GM18951 (cell line): ENCODE results near the gene APBA3.

Source experiments
- POLR2A ChIP-seq: IDR thresholded peaks from 4 replicates; pipeline ENCODE4 v1.6.1; 2011; ENCODE audit warnings: mild to moderate bottlenecking; ENCODE audit not compliant: insufficient read length, insufficient read depth; ENCODE audit errors: extremely low read depth
- in situ Hi-C: fragments of 300-500 bp; cut with MboI; formaldehyde crosslinking; loops from one replicate; pipeline ENCODE4 v1.12.0; 2022; ENCODE audit warnings: low sequenced_read_pairs, mixed read lengths, inconsistent platforms; ENCODE audit not compliant: unreplicated experiment

APBA3 gene

DNA sequence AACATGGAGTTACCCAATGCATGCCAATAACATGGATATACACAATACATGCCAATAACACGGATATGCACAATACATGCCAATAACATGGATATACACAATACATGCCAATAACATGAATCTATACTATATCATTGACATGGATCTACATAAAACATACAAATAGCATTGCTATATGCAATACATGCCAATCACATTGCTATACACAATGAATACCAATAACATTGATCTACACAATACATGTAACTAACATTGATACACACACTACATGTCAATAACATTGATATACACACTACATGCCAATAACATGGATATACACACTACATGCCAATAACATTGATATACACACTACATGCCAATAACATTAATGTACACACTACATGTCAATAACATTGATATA lies 60.3 kb downstream of the APBA3 start:
- no peak for TF ChIP-seq POLR2A
- in situ Hi-C loops, result no loop called here
